GM12878 (cell line): ENCODE results near the gene FAS. TPM values are rescaled to one million over a fixed set of nuclear protein-coding genes. Genes with fewer than 3 reads are reported as not detected.

Experiments
- ATAC-seq: fragments of 200-7000 bp; cut with Tn5 transposase; 3 replicates; pipeline ENCODE4 v1.9.1; 2020; ENCODE audit warnings: mild to moderate bottlenecking, moderate library complexity
- BruUV-seq: library from RNA; stranded (reverse); fragments of 400-500 nt; replicated peaks from 2 replicates; lab custom pipeline; 2021; lab: Mats Ljungman, UMichigan
- CTCF ChIA-PET: fragments of 300-600 bp; sonication (Branson Sonifier 250); formaldehyde crosslinking; extraction: SDS; loops from one replicate; lab custom pipeline; 2021; ENCODE audit warnings: inconsistent platforms; lab: Yijun Ruan, JAX
- POLR2A ChIA-PET: fragments of 350-600 bp; formaldehyde crosslinking; extraction: SDS; loops from one replicate; lab custom pipeline; 2021; ENCODE audit warnings: inconsistent platforms; lab: Charles Lee
- RAD21 ChIA-PET: fragments of 300-600 bp; sonication (Branson Sonifier 250); formaldehyde crosslinking; loops from one replicate; lab custom pipeline; 2023; ENCODE audit warnings: antibody characterized with exemption; ENCODE audit not compliant: unreplicated experiment; lab: Charles Lee
- SMC1A ChIA-PET: fragments of 300-600 bp; sonication (Branson Sonifier 250); formaldehyde crosslinking; loops from one replicate; lab custom pipeline; 2023; ENCODE audit not compliant: unreplicated experiment, uncharacterized antibody; lab: Charles Lee
- DNase-seq: peaks from one replicate; pipeline ENCODE4 v3.0.0-alpha.2; 2011; ENCODE audit warnings: low read depth, low spot score
- FAIRE-seq: peaks from 3 replicates; lab custom pipeline; 2011; peaks lifted over from hg19 to GRCh38; lab: Jason Lieb, UNC
- H2AFZ ChIP-seq: 2 replicates; pipeline ENCODE4 v1.6.0; 2011; ENCODE audit warnings: low read depth, low read length, control low read depth; ENCODE audit not compliant: control insufficient read depth
- H3K27ac ChIP-seq: 2 replicates; pipeline ENCODE4 v1.5.1; 2011; ENCODE audit warnings: control low read depth; ENCODE audit not compliant: control insufficient read depth, insufficient read depth
- H3K27me3 ChIP-seq, 2 experiments: replicated peaks in 1 of 2; 2 replicates each; pipeline versions ENCODE4 v1.6.0 to v1.6.1; 2011; ENCODE audit warnings: low read length in 1 of 2; ENCODE audit not compliant: control insufficient read depth in 2 of 2, insufficient read depth in 2 of 2
- H3K36me3 ChIP-seq, 2 experiments: 2 replicates each; pipeline ENCODE4 v1.5.1; 2011; ENCODE audit warnings: low read length in 1 of 2; ENCODE audit not compliant: control insufficient read depth in 2 of 2, insufficient read depth in 2 of 2
- H3K4me1 ChIP-seq: 2 replicates; pipeline ENCODE4 v1.6.1; 2011; ENCODE audit warnings: mild to moderate bottlenecking, low read length, moderate library complexity, mixed read lengths; ENCODE audit not compliant: control insufficient read depth, insufficient read depth
- H3K4me2 ChIP-seq: 2 replicates; pipeline ENCODE4 v1.6.0; 2011; ENCODE audit warnings: control low read depth; ENCODE audit not compliant: control insufficient read depth, insufficient read depth
- H3K4me3 ChIP-seq: fragments of 200-600 bp; sonication (generic); 2 replicates; pipeline ENCODE4 v1.5.1; 2016
- H3K79me2 ChIP-seq: 2 replicates; pipeline ENCODE4 v1.6.0; 2011; ENCODE audit warnings: low read length; ENCODE audit not compliant: control insufficient read depth, insufficient read depth
- H3K9ac ChIP-seq: 2 replicates; pipeline ENCODE4 v1.8.0; 2011; ENCODE audit warnings: low read length, control low read depth, mixed read lengths; ENCODE audit not compliant: control insufficient read depth, insufficient read depth
- H3K9me3 ChIP-seq: replicated peaks from 3 replicates; pipeline ENCODE4 v1.5.1; 2011; ENCODE audit warnings: mild to moderate bottlenecking, low read length; ENCODE audit not compliant: control insufficient read depth, insufficient read depth
- H4K20me1 ChIP-seq: 2 replicates; pipeline ENCODE4 v1.6.0; 2011; ENCODE audit not compliant: control insufficient read depth, insufficient read depth
- CHD1 ChIP-seq: IDR thresholded peaks from 2 replicates; pipeline ENCODE4 v1.6.1; 2012; ENCODE audit warnings: low read depth, low read length, improper control_type of control experiment
- CREM ChIP-seq: IDR thresholded peaks from 2 replicates; pipeline ENCODE4 v1.6.1; 2014; ENCODE audit warnings: antibody characterized with exemption, low read depth
- EED ChIP-seq: sonication (generic); IDR thresholded peaks from 2 replicates; pipeline ENCODE4 v1.6.1; 2016; ENCODE audit warnings: antibody characterized with exemption, low read depth
- FOXM1 ChIP-seq: IDR thresholded peaks from 2 replicates; pipeline ENCODE4 v1.6.1; 2012; ENCODE audit warnings: low read depth, mild to moderate bottlenecking, inconsistent platforms, low read length, moderate library complexity
- HDAC6 ChIP-seq: fragments of 200-600 bp; sonication (generic); IDR thresholded peaks from one replicate; pipeline ENCODE4 v1.8.0; 2017; ENCODE audit warnings: antibody characterized with exemption; ENCODE audit not compliant: unreplicated experiment
- MYC ChIP-seq: IDR thresholded peaks from 2 replicates; pipeline ENCODE4 v1.6.1; 2011; ENCODE audit warnings: mild to moderate bottlenecking, low read length, moderate library complexity, inconsistent platforms; ENCODE audit not compliant: insufficient read depth, insufficient replicate concordance, insufficient read length, severe bottlenecking
- ZNF24 ChIP-seq: fragments of 450-650 bp; IDR thresholded peaks from 2 replicates; pipeline ENCODE4 v1.6.1; 2017; ENCODE audit warnings: antibody characterized with exemption, mild to moderate bottlenecking
- ZZZ3 ChIP-seq: IDR thresholded peaks from 2 replicates; pipeline ENCODE4 v1.6.1; 2011; ENCODE audit warnings: low read depth; ENCODE audit not compliant: control insufficient read depth, insufficient read length
- WGBS: methylation state at CpG from one replicate; pipeline ENCODE4 v1.1.6; 2016; ENCODE audit warnings: low lambda C conversion rate; ENCODE audit not compliant: insufficient replicate concordance, insufficient coverage; ENCODE audit errors: missing lambda C conversion rate; 5-methylcytosine and 5-hydroxymethylcytosine counted together
- in situ Hi-C: fragments of 300-500 bp; cut with MboI; formaldehyde crosslinking; loops from 9 replicates; pipeline ENCODE4 v1.14.3; 2018; ENCODE audit warnings: mixed read lengths
- intact Hi-C: fragments of 100-400 bp; cut with micrococcal nuclease; formaldehyde crosslinking; loops from one replicate; pipeline ENCODE4 v1.14.2; 2022; ENCODE audit not compliant: unreplicated experiment
- polyA plus RNA-seq, 11 experiments: library from polyadenylated mRNA; depleted of rRNA in 4 of 11; unstranded in 6 of 11; stranded (reverse) in 5 of 11; fragments of >200 nt; fragmentation: Nextera tagmentation in 4 of 11; fragmentation: Illumina TruSeq in 1 of 11; extraction: Ambion mirVana in 4 of 11; extraction: Trizol in 1 of 11; gene quantifications; 1 replicate in 1 of 11; 2 replicates in 10 of 11; pipeline versions ENCODE4 v1.2.1 to v1.2.3, GENCODE V29; 2011 to 2016; ENCODE audit warnings: inconsistent platforms in 2 of 11, missing spikeins in 2 of 11, low read depth in 1 of 11
- total RNA-seq, 4 experiments: library from RNA; depleted of rRNA in 3 of 4; stranded (reverse); fragments of >200 nt in 3 of 4; fragmentation: Illumina TruSeq in 1 of 4; extraction: Trizol in 1 of 4; gene quantifications; 2 replicates each; pipeline versions ENCODE4 v1.2.1 to v1.2.3, GENCODE V29; 2013 to 2021
- TF ChIP-seq, protein P1 (sequence below): fragments of 450-650 bp; IDR thresholded peaks from 2 replicates; pipeline ENCODE4 v1.6.1; 2017; ENCODE audit warnings: low read depth, mild to moderate bottlenecking, moderate library complexity
- TF ChIP-seq, protein P2 (sequence below): fragments of 450-650 bp; IDR thresholded peaks from 2 replicates; pipeline ENCODE4 v1.6.1; 2016; ENCODE audit warnings: mild to moderate bottlenecking
- TF ChIP-seq, protein P3 (sequence below): IDR thresholded peaks from 2 replicates; pipeline ENCODE4 v1.6.1; 2012; ENCODE audit warnings: mild to moderate bottlenecking, low read depth, low read length
- TF ChIP-seq, protein P4 (sequence below): IDR thresholded peaks from 2 replicates; pipeline ENCODE4 v1.6.1; 2011; ENCODE audit warnings: mild to moderate bottlenecking, low read depth, low read length, moderate library complexity; ENCODE audit not compliant: insufficient replicate concordance

The FAS gene
- total and polyA plus RNA-seq, 10 of the 15 experiments (the other 5 are each of a cell fraction or from before 2014, with no cell fraction given): 50.1 to 147 (median 69.9) TPM

DNA sequence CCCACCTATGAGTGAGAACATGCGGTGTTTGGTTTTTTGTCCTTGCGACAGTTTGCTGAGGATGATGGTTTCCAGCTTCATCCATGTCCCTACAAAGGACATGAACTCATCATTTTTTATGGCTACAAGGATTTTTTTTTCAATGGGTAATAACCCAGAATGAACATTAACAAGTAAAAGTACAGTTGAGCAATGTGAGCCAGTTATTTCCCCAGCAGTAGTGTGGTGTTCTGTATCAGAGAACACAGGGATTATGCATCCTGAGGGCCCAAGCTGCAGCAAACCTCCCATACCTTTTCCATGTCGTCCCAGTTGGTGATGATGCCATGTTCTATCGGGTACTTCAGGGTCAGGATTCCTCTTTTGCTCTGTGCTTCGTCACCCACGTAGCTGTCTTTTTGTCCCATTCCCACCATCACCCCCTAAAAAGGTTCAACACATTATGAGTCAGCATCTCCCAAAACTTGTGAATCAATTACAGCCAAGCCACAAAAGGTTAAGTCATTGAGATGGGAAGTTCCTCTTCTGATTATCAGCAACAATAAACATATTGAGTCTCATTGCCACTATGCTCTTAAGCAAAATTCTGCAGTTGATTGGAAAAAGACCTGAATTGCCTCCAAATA is 43.5 kb upstream of the FAS start:
- ChIA-PET SMC1A (interaction anchor here (1.3 to 5.2 kb wide), 5 partner anchors 10 to 111 kb away, joined by 3 to 28 read pairs (median 9); no protein-coding TSS in a partner anchor), RAD21 (no interaction called here), POLR2A (no interaction called here), CTCF (interaction anchor here (0.6 to 5.3 kb wide), 4 partner anchors 9 to 268 kb away, joined by 3 to 42 read pairs (median 3); no protein-coding TSS in a partner anchor)
- intact Hi-C loops: no loop called here
- Histone ChIP-seq H3K4me2 (no peak overlapping the region), H3K36me3 (no peaks in the 10 kb centered on the region; a peak in 1 of 4 replicates), H2AFZ (no peak overlapping the region), H3K4me1 (peaks cover 4% of the 10 kb centered on the region), H3K27me3 (no peaks in the 10 kb centered on the region), H3K27ac (no peak overlapping the region), H3K79me2 (no peaks in the 10 kb centered on the region), H3K9ac (no peak overlapping the region), H4K20me1 (no peaks in the 10 kb centered on the region), H3K9me3 (no peaks in the 10 kb centered on the region), H3K4me3 (no peak overlapping the region)
- ATAC-seq: no peak
- WGBS: 91% methylated on average over 5 of the region's 6 CpGs
- no TSS peak for BruUV-seq
- in situ Hi-C loops: no loop called here
- no peak for FAIRE-seq
- no peak for DNase-seq
- TF ChIP-seq HDAC6 (no peak), ZZZ3 (no peak), FOXM1 (no peak), MYC (no peak), CHD1 (no peak), ZNF24 (no peak), CREM (no peak), EED (no peak)
- TF ChIP-seq, protein P1, sequence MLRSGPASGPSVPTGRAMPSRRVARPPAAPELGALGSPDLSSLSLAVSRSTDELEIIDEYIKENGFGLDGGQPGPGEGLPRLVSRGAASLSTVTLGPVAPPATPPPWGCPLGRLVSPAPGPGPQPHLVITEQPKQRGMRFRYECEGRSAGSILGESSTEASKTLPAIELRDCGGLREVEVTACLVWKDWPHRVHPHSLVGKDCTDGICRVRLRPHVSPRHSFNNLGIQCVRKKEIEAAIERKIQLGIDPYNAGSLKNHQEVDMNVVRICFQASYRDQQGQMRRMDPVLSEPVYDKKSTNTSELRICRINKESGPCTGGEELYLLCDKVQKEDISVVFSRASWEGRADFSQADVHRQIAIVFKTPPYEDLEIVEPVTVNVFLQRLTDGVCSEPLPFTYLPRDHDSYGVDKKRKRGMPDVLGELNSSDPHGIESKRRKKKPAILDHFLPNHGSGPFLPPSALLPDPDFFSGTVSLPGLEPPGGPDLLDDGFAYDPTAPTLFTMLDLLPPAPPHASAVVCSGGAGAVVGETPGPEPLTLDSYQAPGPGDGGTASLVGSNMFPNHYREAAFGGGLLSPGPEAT: no peak
- TF ChIP-seq, protein P2, sequence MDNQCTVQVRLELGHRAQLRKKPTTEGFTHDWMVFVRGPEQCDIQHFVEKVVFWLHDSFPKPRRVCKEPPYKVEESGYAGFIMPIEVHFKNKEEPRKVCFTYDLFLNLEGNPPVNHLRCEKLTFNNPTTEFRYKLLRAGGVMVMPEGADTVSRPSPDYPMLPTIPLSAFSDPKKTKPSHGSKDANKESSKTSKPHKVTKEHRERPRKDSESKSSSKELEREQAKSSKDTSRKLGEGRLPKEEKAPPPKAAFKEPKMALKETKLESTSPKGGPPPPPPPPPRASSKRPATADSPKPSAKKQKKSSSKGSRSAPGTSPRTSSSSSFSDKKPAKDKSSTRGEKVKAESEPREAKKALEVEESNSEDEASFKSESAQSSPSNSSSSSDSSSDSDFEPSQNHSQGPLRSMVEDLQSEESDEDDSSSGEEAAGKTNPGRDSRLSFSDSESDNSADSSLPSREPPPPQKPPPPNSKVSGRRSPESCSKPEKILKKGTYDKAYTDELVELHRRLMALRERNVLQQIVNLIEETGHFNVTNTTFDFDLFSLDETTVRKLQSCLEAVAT: no peak
- TF ChIP-seq, protein P3, sequence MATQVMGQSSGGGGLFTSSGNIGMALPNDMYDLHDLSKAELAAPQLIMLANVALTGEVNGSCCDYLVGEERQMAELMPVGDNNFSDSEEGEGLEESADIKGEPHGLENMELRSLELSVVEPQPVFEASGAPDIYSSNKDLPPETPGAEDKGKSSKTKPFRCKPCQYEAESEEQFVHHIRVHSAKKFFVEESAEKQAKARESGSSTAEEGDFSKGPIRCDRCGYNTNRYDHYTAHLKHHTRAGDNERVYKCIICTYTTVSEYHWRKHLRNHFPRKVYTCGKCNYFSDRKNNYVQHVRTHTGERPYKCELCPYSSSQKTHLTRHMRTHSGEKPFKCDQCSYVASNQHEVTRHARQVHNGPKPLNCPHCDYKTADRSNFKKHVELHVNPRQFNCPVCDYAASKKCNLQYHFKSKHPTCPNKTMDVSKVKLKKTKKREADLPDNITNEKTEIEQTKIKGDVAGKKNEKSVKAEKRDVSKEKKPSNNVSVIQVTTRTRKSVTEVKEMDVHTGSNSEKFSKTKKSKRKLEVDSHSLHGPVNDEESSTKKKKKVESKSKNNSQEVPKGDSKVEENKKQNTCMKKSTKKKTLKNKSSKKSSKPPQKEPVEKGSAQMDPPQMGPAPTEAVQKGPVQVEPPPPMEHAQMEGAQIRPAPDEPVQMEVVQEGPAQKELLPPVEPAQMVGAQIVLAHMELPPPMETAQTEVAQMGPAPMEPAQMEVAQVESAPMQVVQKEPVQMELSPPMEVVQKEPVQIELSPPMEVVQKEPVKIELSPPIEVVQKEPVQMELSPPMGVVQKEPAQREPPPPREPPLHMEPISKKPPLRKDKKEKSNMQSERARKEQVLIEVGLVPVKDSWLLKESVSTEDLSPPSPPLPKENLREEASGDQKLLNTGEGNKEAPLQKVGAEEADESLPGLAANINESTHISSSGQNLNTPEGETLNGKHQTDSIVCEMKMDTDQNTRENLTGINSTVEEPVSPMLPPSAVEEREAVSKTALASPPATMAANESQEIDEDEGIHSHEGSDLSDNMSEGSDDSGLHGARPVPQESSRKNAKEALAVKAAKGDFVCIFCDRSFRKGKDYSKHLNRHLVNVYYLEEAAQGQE: no peak
- TF ChIP-seq, protein P4, sequence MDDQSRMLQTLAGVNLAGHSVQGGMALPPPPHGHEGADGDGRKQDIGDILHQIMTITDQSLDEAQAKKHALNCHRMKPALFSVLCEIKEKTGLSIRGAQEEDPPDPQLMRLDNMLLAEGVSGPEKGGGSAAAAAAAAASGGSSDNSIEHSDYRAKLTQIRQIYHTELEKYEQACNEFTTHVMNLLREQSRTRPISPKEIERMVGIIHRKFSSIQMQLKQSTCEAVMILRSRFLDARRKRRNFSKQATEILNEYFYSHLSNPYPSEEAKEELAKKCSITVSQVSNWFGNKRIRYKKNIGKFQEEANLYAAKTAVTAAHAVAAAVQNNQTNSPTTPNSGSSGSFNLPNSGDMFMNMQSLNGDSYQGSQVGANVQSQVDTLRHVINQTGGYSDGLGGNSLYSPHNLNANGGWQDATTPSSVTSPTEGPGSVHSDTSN: no peak
